ENCODE data around the gene TFCP2L1. TPM values are rescaled to one million over a fixed set of nuclear protein-coding genes. Genes with fewer than 3 reads are reported as not detected.

Gene TFCP2L1
- total RNA-seq, 1 experiment from 2014 or later: 18.4 TPM

DNA sequence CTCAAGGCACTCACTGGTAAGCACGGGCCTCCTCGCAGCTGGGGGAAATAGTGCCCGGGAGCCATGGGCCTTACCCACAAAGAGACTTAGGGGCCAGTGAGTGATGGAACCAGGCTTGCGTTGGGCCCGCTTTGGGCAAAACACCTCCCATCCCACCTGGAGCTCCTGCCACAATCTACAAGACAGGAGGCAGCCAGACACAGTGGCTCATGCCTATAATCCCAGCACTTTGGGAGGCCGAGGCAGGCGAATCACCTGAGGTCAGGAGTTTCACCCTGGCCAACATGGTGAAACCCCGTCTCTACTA, 88.2 kb downstream of the TFCP2L1 start:
- Mint-ChIP-seq H3K4me3 (ENCODE audit: unreplicated experiment) (no peak overlapping the region), H3K9me3 (ENCODE audit: unreplicated experiment) (no peaks in the 10 kb centered on the region), H3K4me1 (ENCODE audit: low read depth, unreplicated experiment) (peaks cover 5% of the 10 kb centered on the region), H3K36me3 (ENCODE audit: insufficient read depth, unreplicated experiment) (peaks cover 6% of the 10 kb centered on the region), H3K27ac (ENCODE audit: unreplicated experiment) (no peak overlapping the region), H3K27me3 (ENCODE audit: insufficient read depth, unreplicated experiment) (no peaks in the 10 kb centered on the region)
- H3K4me3 ChIP-seq (ENCODE audit: low read depth, low read length): no peak overlapping the region
- DNase-seq: no peak
- TF ChIP-seq, protein P1, sequence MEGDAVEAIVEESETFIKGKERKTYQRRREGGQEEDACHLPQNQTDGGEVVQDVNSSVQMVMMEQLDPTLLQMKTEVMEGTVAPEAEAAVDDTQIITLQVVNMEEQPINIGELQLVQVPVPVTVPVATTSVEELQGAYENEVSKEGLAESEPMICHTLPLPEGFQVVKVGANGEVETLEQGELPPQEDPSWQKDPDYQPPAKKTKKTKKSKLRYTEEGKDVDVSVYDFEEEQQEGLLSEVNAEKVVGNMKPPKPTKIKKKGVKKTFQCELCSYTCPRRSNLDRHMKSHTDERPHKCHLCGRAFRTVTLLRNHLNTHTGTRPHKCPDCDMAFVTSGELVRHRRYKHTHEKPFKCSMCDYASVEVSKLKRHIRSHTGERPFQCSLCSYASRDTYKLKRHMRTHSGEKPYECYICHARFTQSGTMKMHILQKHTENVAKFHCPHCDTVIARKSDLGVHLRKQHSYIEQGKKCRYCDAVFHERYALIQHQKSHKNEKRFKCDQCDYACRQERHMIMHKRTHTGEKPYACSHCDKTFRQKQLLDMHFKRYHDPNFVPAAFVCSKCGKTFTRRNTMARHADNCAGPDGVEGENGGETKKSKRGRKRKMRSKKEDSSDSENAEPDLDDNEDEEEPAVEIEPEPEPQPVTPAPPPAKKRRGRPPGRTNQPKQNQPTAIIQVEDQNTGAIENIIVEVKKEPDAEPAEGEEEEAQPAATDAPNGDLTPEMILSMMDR (IDR thresholded peaks at IDR 0.05; ENCODE audit: insufficient read depth in 1 of 2, low read depth in 1 of 2, low read length in 1 of 2, severe bottlenecking in 1 of 2, unreplicated experiment in 1 of 2): no peak
- H3K4me1 ChIP-seq: no peaks in the 10 kb centered on the region
- H3K9me3 ChIP-seq: no peaks in the 10 kb centered on the region
- ChIA-PET CTCF (no interaction called here), POLR2A (interaction anchor here (0.6 kb wide), 1 partner anchor 121 kb away, joined by 6 read pairs; no protein-coding TSS in a partner anchor)
- no TSS peak for BruUV-seq (replicated peaks)
- H3K27me3 ChIP-seq (replicated peaks; ENCODE audit: control insufficient read depth, insufficient read depth, low read length): no peaks in the 10 kb centered on the region
- H3K36me3 ChIP-seq (ENCODE audit: control insufficient read depth, insufficient read depth, low read length): no peaks in the 10 kb centered on the region
- intact Hi-C loops (cut with micrococcal nuclease; ENCODE audit: unreplicated experiment): no loop called here

DNA sequence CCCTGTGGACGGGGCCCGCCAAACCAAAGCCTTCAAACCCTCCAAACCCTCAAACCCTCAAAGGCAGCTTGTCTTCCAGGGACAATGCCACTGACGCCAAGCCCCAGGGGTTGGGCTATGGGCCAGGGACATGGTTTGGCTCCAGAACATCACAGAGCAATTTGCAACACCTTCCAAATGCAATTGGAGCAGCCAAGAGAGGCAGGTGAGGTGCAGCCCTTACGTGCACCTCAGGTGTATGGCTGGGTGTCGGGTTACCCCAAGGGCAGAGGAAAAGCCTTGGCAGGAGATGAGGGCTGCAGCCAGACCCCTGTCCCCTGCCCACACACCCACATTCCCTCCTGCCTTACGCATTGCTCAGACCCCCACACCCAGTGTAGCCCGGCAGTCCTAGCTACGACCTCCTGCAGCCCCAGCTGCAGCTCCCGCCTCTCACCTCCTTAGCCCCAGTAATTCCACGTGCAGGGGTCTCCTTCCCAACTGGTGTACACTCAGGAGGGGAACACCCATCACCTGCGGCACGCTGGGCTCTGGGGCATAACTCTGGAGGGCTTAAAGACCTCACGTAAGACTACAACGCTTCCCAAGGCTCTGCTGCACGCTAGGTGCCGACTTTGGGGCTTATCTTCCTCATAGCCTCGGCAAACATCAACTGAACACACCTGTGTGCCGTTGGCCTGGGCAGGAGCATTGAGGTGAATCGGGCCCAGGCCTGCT, 88.7 kb downstream of the TFCP2L1 start:
- Mint-ChIP-seq H3K9me3 (ENCODE audit: unreplicated experiment) (no peaks in the 10 kb centered on the region), H3K36me3 (ENCODE audit: insufficient read depth, unreplicated experiment) (peaks cover 6% of the 10 kb centered on the region), H3K27me3 (ENCODE audit: insufficient read depth, unreplicated experiment) (no peaks in the 10 kb centered on the region), H3K4me3 (ENCODE audit: unreplicated experiment) (no peak overlapping the region), H3K4me1 (ENCODE audit: low read depth, unreplicated experiment) (peaks cover 5% of the 10 kb centered on the region), H3K27ac (ENCODE audit: unreplicated experiment) (no peak overlapping the region)
- intact Hi-C loops (cut with micrococcal nuclease; ENCODE audit: unreplicated experiment): no loop called here
- CTCF ChIA-PET: no interaction called here
- H3K36me3 ChIP-seq (ENCODE audit: control insufficient read depth, insufficient read depth, low read length): no peaks in the 10 kb centered on the region
- H3K4me1 ChIP-seq: no peaks in the 10 kb centered on the region
- H3K9me3 ChIP-seq: no peaks in the 10 kb centered on the region
- DNase-seq: no peak
- POLR2A ChIA-PET: interaction anchor here (0.6 kb wide), 1 partner anchor 121 kb away, joined by 6 read pairs; no protein-coding TSS in a partner anchor
- H3K27me3 ChIP-seq (replicated peaks; ENCODE audit: control insufficient read depth, insufficient read depth, low read length): no peaks in the 10 kb centered on the region
- BruUV-seq (replicated peaks): no TSS peak
- H3K4me3 ChIP-seq (ENCODE audit: low read depth, low read length): no peak overlapping the region
- TF ChIP-seq, protein P1 (IDR thresholded peaks at IDR 0.05; ENCODE audit: insufficient read depth in 1 of 2, low read depth in 1 of 2, low read length in 1 of 2, severe bottlenecking in 1 of 2, unreplicated experiment in 1 of 2): no peak

DNA sequence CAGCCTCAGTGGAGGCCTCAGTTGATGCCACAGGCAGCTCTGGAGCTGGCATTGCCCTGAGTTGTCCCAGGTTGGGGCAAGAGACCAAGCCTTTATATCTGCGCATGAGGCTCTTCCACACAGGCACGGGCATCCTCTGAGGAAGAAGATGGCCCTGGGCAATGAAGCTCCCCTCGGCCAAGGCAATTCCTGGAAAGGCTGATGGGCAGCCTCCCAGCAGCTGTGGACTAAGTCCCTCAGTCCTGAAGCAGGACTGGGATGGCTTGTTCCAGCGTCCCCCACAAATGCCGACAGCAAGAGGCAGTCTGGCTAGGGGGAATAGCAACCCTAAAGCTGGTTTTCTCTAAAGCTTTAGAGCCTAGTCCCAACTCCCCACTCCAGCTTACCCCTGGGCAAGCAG, 90.0 kb downstream of the TFCP2L1 start:
- Histone ChIP-seq H3K4me3 (ENCODE audit: low read depth, low read length) (no peak overlapping the region), H3K27me3 (replicated peaks; ENCODE audit: control insufficient read depth, insufficient read depth, low read length) (no peaks in the 10 kb centered on the region), H3K9me3 (no peaks in the 10 kb centered on the region), H3K36me3 (ENCODE audit: control insufficient read depth, insufficient read depth, low read length) (no peaks in the 10 kb centered on the region), H3K4me1 (no peaks in the 10 kb centered on the region)
- Mint-ChIP-seq H3K4me1 (ENCODE audit: low read depth, unreplicated experiment) (peaks cover 5% of the 10 kb centered on the region), H3K36me3 (ENCODE audit: insufficient read depth, unreplicated experiment) (peaks cover 6% of the 10 kb centered on the region), H3K27me3 (ENCODE audit: insufficient read depth, unreplicated experiment) (no peaks in the 10 kb centered on the region), H3K4me3 (ENCODE audit: unreplicated experiment) (no peak overlapping the region), H3K27ac (ENCODE audit: unreplicated experiment) (no peak overlapping the region), H3K9me3 (ENCODE audit: unreplicated experiment) (no peaks in the 10 kb centered on the region)
- ChIA-PET POLR2A (no interaction called here), CTCF (no interaction called here)
- intact Hi-C loops (cut with micrococcal nuclease; ENCODE audit: unreplicated experiment): no loop called here
- DNase-seq: no peak
- BruUV-seq (replicated peaks): no TSS peak
- TF ChIP-seq, protein P1 (IDR thresholded peaks at IDR 0.05; ENCODE audit: insufficient read depth in 1 of 2, low read depth in 1 of 2, low read length in 1 of 2, severe bottlenecking in 1 of 2, unreplicated experiment in 1 of 2): no peak

Measured in Caco-2 (cell line).